ENCODE measurements around the gene RESF1.

Gene RESF1

DNA sequence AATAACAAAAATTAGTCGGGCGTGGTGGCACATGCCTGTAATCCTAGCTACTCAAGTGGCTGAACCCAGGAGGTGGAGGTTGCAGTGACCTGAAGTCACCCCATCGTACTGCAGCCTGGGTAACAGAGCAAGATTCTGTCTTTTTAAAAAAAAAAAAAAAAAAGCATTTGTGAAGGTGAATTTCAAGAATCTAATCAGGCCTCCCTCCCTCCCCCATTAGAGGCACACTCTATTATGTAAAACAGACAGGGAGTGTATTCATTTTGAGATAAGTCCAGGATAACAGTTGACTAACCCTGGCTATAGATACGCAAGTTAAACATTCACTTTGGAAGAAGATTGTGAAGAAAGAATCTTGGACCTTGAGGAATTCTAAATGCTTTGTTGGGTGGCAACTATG, 2.9 kb downstream of the RESF1 start:
- 87% methylated on average over 4 of the region's 4 CpGs for WGBS
- peak overlapping the region; percentile 100 for H3K4me3 ChIP-seq (ENCODE audit: low read length)
- no peaks in the 10 kb centered on the region for H3K27me3 ChIP-seq (ENCODE audit: insufficient read depth, low read length)
- H3K36me3 ChIP-seq (ENCODE audit: insufficient read depth, low read length) = peaks cover 50% of the 10 kb centered on the region
- H3K9ac ChIP-seq (ENCODE audit: low read depth, low read length) = no peak overlapping the region
- no peaks in the 10 kb centered on the region for H3K9me3 ChIP-seq (ENCODE audit: insufficient read depth, low read depth, low read length)
- H3K27ac ChIP-seq (ENCODE audit: low read depth, low read length) = no peak overlapping the region
- H3K4me1 ChIP-seq (ENCODE audit: insufficient read depth, low read length) = peaks cover 39% of the 10 kb centered on the region

DNA sequence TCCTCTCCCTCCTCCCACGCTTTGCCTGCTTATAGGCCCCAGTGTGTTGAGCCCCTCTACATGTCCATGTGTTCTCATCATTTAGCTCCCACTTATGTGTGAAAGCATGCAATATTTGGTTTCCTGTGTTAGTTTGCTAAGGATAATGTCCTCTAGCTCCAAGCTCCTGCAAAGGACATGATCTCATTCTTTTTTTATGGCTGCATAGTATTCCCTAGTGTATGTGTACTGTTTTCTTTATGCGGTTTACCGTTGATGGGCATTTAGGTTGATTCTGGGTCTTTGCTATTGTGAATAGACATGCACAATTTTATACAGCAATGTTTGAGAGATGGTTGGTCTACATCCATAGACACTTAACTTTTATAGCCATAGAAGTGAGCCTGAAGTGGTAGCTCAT, 5.1 kb downstream of the RESF1 start:
- Histone ChIP-seq H3K27me3 (ENCODE audit: insufficient read depth, low read length) (no peaks in the 10 kb centered on the region), H3K4me3 (ENCODE audit: low read length) (no peak overlapping the region), H3K9ac (ENCODE audit: low read depth, low read length) (no peak overlapping the region), H3K9me3 (ENCODE audit: insufficient read depth, low read depth, low read length) (no peaks in the 10 kb centered on the region), H3K4me1 (ENCODE audit: insufficient read depth, low read length) (peaks cover 39% of the 10 kb centered on the region), H3K36me3 (ENCODE audit: insufficient read depth, low read length) (peaks cover 64% of the 10 kb centered on the region), H3K27ac (ENCODE audit: low read depth, low read length) (no peak overlapping the region)
- 100% methylated on average over 3 of the region's 3 CpGs for WGBS

DNA sequence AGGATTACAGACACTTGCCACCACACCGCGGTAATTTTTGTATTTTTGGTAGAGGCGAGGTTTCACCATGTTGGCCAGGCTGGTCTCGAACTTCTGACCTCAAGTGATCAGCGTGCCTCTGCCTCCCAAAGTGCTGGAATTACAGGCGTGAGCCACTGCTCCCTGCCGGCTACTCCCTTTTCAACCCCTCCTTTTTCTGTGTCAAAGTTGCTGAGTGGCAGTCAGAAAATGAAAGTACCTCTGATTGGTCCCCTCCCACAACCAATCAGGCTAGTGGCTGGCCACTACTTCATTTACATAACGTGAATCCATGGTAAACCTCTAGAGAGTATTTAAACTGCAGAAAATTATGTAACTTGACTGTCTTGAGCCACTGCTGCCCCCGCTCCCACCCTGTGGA, 5.9 kb downstream of the RESF1 start:
- no peaks in the 10 kb centered on the region for H3K27me3 ChIP-seq (ENCODE audit: insufficient read depth, low read length)
- H3K9me3 ChIP-seq (ENCODE audit: insufficient read depth, low read depth, low read length) = no peaks in the 10 kb centered on the region
- no peak overlapping the region for H3K9ac ChIP-seq (ENCODE audit: low read depth, low read length)
- H3K36me3 ChIP-seq (ENCODE audit: insufficient read depth, low read length) = peaks cover 72% of the 10 kb centered on the region
- H3K27ac ChIP-seq (ENCODE audit: low read depth, low read length) = peak overlapping the region; percentile 17; the same call in 1 of the 2 replicates
- no peak overlapping the region for H3K4me3 ChIP-seq (ENCODE audit: low read length)
- WGBS = 94% methylated on average over 9 of the region's 9 CpGs
- peaks cover 39% of the 10 kb centered on the region for H3K4me1 ChIP-seq (ENCODE audit: insufficient read depth, low read length)

DNA sequence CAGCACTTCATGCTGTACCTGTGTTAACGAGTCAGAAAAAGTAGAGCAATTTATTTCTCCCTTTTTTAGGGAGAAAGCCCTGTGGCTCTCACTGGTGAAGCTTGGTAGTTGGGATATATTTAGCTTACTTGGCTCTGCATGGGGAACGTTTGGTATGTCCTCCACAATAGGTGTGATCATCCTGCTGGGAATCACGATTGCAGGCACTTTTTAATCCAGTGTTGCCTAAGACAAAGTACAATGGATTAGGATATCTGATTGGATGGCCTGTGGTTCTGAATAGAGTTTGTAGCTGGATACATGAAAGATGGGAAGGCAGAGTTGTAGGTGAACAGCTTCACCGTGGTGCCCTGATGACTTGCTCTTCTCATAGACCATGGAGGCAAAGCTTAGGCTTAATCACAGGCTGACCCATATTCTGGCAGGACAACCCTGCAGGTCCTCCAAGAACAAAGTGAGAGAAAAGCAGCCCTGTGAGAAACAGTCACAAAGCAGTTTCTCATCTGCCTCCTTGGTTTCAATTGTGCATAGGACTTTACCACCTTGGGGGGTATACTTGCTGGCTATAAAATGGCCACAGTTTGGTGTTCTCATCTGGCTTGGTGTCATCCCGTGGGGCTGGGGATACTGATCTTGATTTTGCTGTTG, 7.5 kb downstream of the RESF1 start:
- Histone ChIP-seq H3K4me3 (ENCODE audit: low read length) (no peak overlapping the region), H3K9me3 (ENCODE audit: insufficient read depth, low read depth, low read length) (0 out of 2 replicates have a peak, but pooled peaks cover 1% of the 10 kb centered on the region), H3K36me3 (ENCODE audit: insufficient read depth, low read length) (peaks cover 79% of the 10 kb centered on the region), H3K9ac (ENCODE audit: low read depth, low read length) (no peak overlapping the region), H3K27me3 (ENCODE audit: insufficient read depth, low read length) (no peaks in the 10 kb centered on the region), H3K27ac (ENCODE audit: low read depth, low read length) (peak overlapping the region; percentile 76), H3K4me1 (ENCODE audit: insufficient read depth, low read length) (peaks cover 35% of the 10 kb centered on the region)
- WGBS = 52% methylated on average over 5 of the region's 5 CpGs

DNA sequence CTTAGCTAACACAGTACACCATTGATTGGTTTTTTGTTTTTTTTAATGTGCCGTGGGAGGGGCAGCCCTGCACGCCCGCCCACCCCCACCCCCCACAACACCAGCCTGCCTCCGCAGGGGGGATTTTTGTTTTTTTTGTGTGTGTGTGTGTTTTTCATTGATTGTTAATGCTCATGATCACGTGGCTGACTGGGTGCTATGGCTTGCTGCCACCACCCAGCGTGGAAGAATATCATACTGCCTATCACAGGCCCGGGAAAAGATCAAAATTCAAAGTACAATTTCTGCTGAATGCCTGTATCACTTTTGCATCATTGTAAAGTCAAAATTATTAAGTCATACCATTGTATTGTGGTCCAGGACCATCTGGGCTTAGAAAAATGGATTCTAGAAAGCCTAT, 8.3 kb downstream of the RESF1 start:
- Histone ChIP-seq H3K9ac (ENCODE audit: low read depth, low read length) (no peak overlapping the region), H3K4me3 (ENCODE audit: low read length) (no peak overlapping the region), H3K36me3 (ENCODE audit: insufficient read depth, low read length) (peaks cover 79% of the 10 kb centered on the region), H3K4me1 (ENCODE audit: insufficient read depth, low read length) (peaks cover 27% of the 10 kb centered on the region), H3K27ac (ENCODE audit: low read depth, low read length) (no peak overlapping the region), H3K27me3 (ENCODE audit: insufficient read depth, low read length) (no peaks in the 10 kb centered on the region), H3K9me3 (ENCODE audit: insufficient read depth, low read depth, low read length) (0 out of 2 replicates have a peak, but pooled peaks cover 2% of the 10 kb centered on the region)
- WGBS = 78% methylated on average over 3 of the region's 7 CpGs

DNA sequence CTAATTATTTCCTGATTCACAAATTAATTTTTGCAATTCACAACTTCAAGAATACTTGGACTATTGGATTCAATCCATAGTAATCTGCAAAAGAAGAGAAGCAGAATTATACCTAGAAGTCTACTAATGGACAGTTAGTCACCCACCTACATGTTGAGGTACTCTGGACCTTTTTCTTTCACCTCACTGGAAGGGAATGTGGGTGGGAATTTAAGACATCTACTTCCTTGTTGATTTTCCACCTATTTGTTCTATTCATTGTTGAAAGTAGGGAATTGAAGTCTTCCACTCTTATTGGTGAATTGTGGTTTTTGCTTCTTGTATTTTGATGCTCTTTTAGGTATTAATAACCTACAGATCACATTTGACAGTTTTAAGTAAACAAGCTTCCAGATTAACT, 11.0 kb downstream of the RESF1 start:
- peaks cover 25% of the 10 kb centered on the region for H3K4me1 ChIP-seq (ENCODE audit: insufficient read depth, low read length)
- H3K27me3 ChIP-seq (ENCODE audit: insufficient read depth, low read length) = no peaks in the 10 kb centered on the region
- H3K27ac ChIP-seq (ENCODE audit: low read depth, low read length) = no peak overlapping the region
- H3K9ac ChIP-seq (ENCODE audit: low read depth, low read length) = no peak overlapping the region
- H3K4me3 ChIP-seq (ENCODE audit: low read length) = no peak overlapping the region
- peaks cover 6% of the 10 kb centered on the region; the same call in 1 of the 2 replicates for H3K9me3 ChIP-seq (ENCODE audit: insufficient read depth, low read depth, low read length)
- H3K36me3 ChIP-seq (ENCODE audit: insufficient read depth, low read length) = peaks cover 80% of the 10 kb centered on the region

DNA sequence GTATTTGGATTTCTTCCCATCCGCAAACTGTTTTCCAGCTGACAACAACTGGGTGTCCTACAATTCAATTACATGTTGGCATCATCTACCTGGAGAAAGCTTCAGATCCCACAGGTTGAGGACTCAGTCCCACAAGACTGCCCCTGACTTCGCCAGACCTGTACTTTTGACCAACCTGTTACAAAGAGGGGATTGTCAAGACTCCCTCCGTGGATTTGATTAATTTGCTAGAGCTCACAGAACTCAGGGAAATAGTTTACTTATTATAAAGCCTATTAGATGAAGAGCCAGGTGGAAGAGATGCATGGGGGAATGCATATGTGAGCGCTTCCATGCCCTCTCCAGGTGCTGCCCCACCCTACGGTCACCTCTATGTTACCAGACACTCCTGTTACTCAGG, 14.6 kb downstream of the RESF1 start:
- 96% methylated on average over 5 of the region's 5 CpGs for WGBS
- Histone ChIP-seq H3K9ac (ENCODE audit: low read depth, low read length) (no peak overlapping the region), H3K9me3 (ENCODE audit: insufficient read depth, low read depth, low read length) (peaks cover 31% of the 10 kb centered on the region), H3K27ac (ENCODE audit: low read depth, low read length) (no peak overlapping the region), H3K27me3 (ENCODE audit: insufficient read depth, low read length) (no peaks in the 10 kb centered on the region), H3K4me1 (ENCODE audit: insufficient read depth, low read length) (no peaks in the 10 kb centered on the region; the same call in 1 of the 2 replicates), H3K36me3 (ENCODE audit: insufficient read depth, low read length) (peaks cover 96% of the 10 kb centered on the region), H3K4me3 (ENCODE audit: low read length) (no peak overlapping the region)

DNA sequence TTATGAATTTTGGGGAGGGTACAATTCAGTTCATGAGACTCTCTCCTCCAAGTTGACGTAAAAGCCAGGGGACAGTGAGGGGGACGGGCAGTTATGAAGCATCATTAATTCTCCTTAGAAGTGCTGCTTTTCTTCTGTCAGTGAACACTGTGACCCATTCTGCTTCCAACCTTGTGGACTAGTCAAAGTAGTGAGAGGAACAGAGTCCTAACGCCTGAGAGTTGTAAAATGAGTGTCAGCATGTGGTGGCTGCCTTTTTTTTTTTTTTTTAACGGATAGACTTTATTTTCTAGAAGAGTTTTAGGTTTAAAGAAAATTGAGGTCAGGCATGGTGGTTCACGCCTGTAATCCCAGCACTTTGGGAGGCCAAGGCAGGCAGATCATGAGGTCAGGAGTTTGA, 15.5 kb downstream of the RESF1 start:
- WGBS = 93% methylated on average over 5 of the region's 5 CpGs
- H3K9me3 ChIP-seq (ENCODE audit: insufficient read depth, low read depth, low read length) = peaks cover 38% of the 10 kb centered on the region

DNA sequence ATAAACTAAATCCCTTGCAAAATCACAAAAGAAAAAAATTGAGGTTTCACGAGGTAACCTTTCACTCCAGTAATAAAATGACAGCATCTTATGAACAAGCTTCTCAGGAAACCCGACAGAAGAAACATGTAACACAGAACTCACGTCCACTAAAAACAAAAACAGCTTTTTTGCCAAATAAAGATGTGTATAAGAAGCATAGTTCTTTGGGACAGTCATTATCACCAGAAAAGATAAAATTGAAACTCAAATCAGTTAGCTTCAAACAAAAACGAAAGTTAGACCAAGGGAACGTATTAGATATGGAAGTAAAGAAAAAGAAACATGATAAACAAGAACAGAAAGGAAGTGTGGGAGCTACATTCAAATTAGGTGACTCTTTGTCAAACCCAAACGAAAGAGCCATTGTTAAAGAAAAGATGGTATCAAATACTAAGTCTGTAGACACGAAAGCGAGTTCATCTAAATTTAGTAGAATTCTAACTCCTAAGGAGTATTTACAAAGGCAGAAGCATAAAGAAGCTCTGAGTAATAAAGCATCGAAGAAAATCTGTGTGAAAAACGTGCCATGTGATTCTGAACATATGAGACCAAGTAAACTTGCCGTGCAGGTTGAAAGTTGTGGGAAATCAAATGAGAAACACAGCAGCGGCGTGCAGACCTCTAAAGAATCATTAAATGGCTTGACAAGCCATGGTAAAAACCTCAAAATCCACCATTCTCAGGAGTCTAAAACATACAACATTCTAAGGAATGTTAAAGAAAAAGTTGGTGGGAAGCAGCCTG, 25.8 kb downstream of the RESF1 start:
- Histone ChIP-seq H3K36me3 (ENCODE audit: insufficient read depth, low read length) (peaks cover 89% of the 10 kb centered on the region), H3K4me3 (ENCODE audit: low read length) (no peak overlapping the region), H3K9ac (ENCODE audit: low read depth, low read length) (no peak overlapping the region), H3K27me3 (ENCODE audit: insufficient read depth, low read length) (no peaks in the 10 kb centered on the region), H3K4me1 (ENCODE audit: insufficient read depth, low read length) (peaks cover 5% of the 10 kb centered on the region; the same call in 1 of the 2 replicates), H3K27ac (ENCODE audit: low read depth, low read length) (no peak overlapping the region), H3K9me3 (ENCODE audit: insufficient read depth, low read depth, low read length) (peaks cover 52% of the 10 kb centered on the region)
- WGBS = 94% methylated on average over 13 of the region's 13 CpGs

More for the DNA sequence above, 15.5 kb downstream of the RESF1 start:
- Histone ChIP-seq H3K9ac (ENCODE audit: low read depth, low read length) (no peak overlapping the region), H3K4me1 (ENCODE audit: insufficient read depth, low read length) (no peaks in the 10 kb centered on the region; the same call in 1 of the 2 replicates), H3K27me3 (ENCODE audit: insufficient read depth, low read length) (no peaks in the 10 kb centered on the region), H3K27ac (ENCODE audit: low read depth, low read length) (no peak overlapping the region), H3K36me3 (ENCODE audit: insufficient read depth, low read length) (peaks cover 95% of the 10 kb centered on the region), H3K4me3 (ENCODE audit: low read length) (no peak overlapping the region)

DNA sequence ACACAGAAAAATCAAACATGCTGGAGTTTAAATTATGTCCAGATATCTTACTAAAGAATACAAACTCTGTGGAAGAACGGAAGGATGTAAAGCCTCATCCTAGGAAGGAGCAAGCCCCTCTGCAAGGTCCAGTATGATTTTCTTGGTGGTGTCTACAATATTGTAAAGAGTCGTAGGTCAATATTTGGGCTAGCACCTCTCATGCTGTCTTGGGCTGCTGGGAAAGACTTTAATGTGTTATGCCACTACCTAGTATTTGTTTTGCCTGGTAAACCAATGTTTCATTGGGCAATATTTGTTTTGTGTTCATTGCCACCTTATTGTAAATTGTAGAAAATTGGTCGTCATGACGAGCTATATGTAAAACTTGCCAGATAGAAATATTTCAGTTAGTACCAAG, 26.6 kb downstream of the RESF1 start:
- Histone ChIP-seq H3K36me3 (ENCODE audit: insufficient read depth, low read length) (peaks cover 88% of the 10 kb centered on the region), H3K27me3 (ENCODE audit: insufficient read depth, low read length) (no peaks in the 10 kb centered on the region), H3K9ac (ENCODE audit: low read depth, low read length) (no peak overlapping the region), H3K27ac (ENCODE audit: low read depth, low read length) (no peak overlapping the region), H3K9me3 (ENCODE audit: insufficient read depth, low read depth, low read length) (peaks cover 43% of the 10 kb centered on the region), H3K4me1 (ENCODE audit: insufficient read depth, low read length) (peaks cover 5% of the 10 kb centered on the region; the same call in 1 of the 2 replicates), H3K4me3 (ENCODE audit: low read length) (no peak overlapping the region)
- 93% methylated on average over 4 of the region's 4 CpGs for WGBS

DNA sequence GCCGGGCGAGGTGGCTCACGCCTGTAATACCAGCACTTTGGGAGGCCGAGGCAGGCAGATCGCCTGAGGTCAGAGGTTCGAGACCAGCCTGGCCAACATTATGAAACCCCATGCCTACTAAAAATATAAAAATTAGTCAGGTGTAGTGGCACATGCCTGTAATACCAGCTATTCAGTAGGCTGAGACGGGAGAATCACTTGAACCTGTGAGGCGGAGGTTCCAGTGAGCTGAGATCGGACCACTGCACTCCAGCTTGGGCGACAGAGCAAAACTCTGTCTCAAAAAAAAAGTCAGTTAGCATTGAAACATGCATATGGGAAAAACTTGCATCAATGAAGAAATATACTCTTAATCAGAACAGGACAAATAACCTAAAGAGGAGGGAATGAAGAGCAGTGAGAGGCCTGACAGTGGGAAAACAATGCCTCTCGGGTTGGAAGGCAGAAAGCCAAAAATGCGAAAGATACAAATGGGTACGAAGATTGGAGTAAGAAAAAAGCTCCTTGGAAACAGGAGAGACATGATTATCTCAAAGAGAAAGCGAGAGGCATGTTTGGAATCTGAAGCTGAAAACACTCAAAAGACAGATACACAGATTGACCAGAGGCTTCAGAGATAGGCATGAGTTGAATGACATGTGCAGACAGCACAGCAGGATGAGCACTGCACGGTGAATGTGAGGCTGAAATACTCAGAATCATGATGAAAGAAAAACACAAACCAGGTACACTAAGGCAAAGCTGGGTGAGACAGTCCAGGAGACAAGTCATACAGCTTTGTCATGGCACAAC, 30.6 kb downstream of the RESF1 start:
- Histone ChIP-seq H3K4me3 (ENCODE audit: low read length) (no peak overlapping the region), H3K9me3 (ENCODE audit: insufficient read depth, low read depth, low read length) (peaks cover 4% of the 10 kb centered on the region; the same call in 1 of the 2 replicates), H3K9ac (ENCODE audit: low read depth, low read length) (no peak overlapping the region), H3K27ac (ENCODE audit: low read depth, low read length) (no peak overlapping the region), H3K4me1 (ENCODE audit: insufficient read depth, low read length) (peaks cover 5% of the 10 kb centered on the region; the same call in 1 of the 2 replicates), H3K27me3 (ENCODE audit: insufficient read depth, low read length) (no peaks in the 10 kb centered on the region), H3K36me3 (ENCODE audit: insufficient read depth, low read length) (peaks cover 86% of the 10 kb centered on the region)
- WGBS = 95% methylated on average over 15 of the region's 15 CpGs
